ENCODE data around the gene ERBB4.

The ERBB4 gene

GRCh38 chr2:211845338-211846035, 693.1 kb downstream of the ERBB4 start:
- TF ChIP-seq CTCF (IDR thresholded peaks at IDR 0.05) = no peak
- H3K4me3 ChIP-seq = no peak overlapping the region
- no peak overlapping the region for H3K27ac ChIP-seq
- no peak for DNase-seq (ENCODE audit: low spot score)

GRCh38 chr2:211837706-211838105, 700.9 kb downstream of the ERBB4 start:
- Histone ChIP-seq H3K4me3 (no peak overlapping the region), H3K27ac (no peak overlapping the region)
- no peak for DNase-seq (ENCODE audit: low spot score)
- TF ChIP-seq CTCF (IDR thresholded peaks at IDR 0.05) = no peak

GRCh38 chr2:211837206-211837605, 701.4 kb downstream of the ERBB4 start:
- DNase-seq (ENCODE audit: low spot score) = no peak
- Histone ChIP-seq H3K4me3 (no peak overlapping the region), H3K27ac (no peak overlapping the region)
- no peak for TF ChIP-seq CTCF (IDR thresholded peaks at IDR 0.05)

- Histone ChIP-seq H3K27ac (no peak overlapping the region), H3K4me3 (no peak overlapping the region)
- TF ChIP-seq CTCF (IDR thresholded peaks at IDR 0.05) = no peak
- no peak for DNase-seq (ENCODE audit: low spot score)
These were observed 702.2 kb downstream of the ERBB4 start for GRCh38 chr2:211836409-211836808.

- H3K27ac ChIP-seq = no peak overlapping the region
- no peak overlapping the region for H3K4me3 ChIP-seq
- DNase-seq (ENCODE audit: low spot score) = no peak
- no peak for TF ChIP-seq CTCF (IDR thresholded peaks at IDR 0.05)
These were observed 702.9 kb downstream of the ERBB4 start for GRCh38 chr2:211835695-211836094.

GRCh38 chr2:211833582-211834279, 704.9 kb downstream of the ERBB4 start:
- no peak for DNase-seq (ENCODE audit: low spot score)
- no peak overlapping the region for H3K27ac ChIP-seq
- TF ChIP-seq CTCF (IDR thresholded peaks at IDR 0.05) = no peak
- H3K4me3 ChIP-seq = no peak overlapping the region

GRCh38 chr2:211829725-211830124, 708.9 kb downstream of the ERBB4 start:
- no peak overlapping the region for H3K4me3 ChIP-seq
- H3K27ac ChIP-seq = no peak overlapping the region
- no peak for DNase-seq (ENCODE audit: low spot score)
- no peak for TF ChIP-seq CTCF (IDR thresholded peaks at IDR 0.05)
